Anterior cingulate cortex (tissue), 58 donors: ENCODE results near the gene FBN3.
"Not testable (repeated sequence)": the region's sequence is repeated elsewhere in the genome, so short reads cannot be mapped to it uniquely, and the experiment has no call there.

Source experiments
- DNase-seq, 58 donors: peaks; one replicate each; lab custom pipeline; 2025; lab: John Stamatoyannopoulos, UW

FBN3 gene

GRCh38 chr19:8033287-8034177, 115.9 kb downstream of the FBN3 start:
- DNase-seq = not testable (repeated sequence)

GRCh38 chr19:8030960-8031359, 118.4 kb downstream of the FBN3 start:
- DNase-seq = peak in 6 of 58 donors; percentile 2 to 29 (median 12)

- no peak for DNase-seq
Measured at GRCh38 chr19:8028951-8029491, 120.4 kb downstream of the FBN3 start.

GRCh38 chr19:8025316-8025715, 124.1 kb downstream of the FBN3 start:
- no peak for DNase-seq

- DNase-seq = not testable (repeated sequence)
Measured at GRCh38 chr19:8024256-8024655, 125.1 kb downstream of the FBN3 start.

GRCh38 chr19:8023371-8023770, 126.0 kb downstream of the FBN3 start:
- DNase-seq = no peak

GRCh38 chr19:8022275-8022674, 127.1 kb downstream of the FBN3 start:
- DNase-seq = no peak

GRCh38 chr19:8021374-8021773, 128.0 kb downstream of the FBN3 start:
- no peak for DNase-seq

- no peak for DNase-seq
Measured at GRCh38 chr19:8020681-8021080, 128.7 kb downstream of the FBN3 start.

GRCh38 chr19:8017808-8018207, 131.6 kb downstream of the FBN3 start:
- DNase-seq = no peak
